T-helper 17 cell (primary cell): ENCODE data around the gene GNG12. TPM values are rescaled to one million over a fixed set of nuclear protein-coding genes. Genes with fewer than 3 reads are reported as not detected.

Experiments
- total RNA-seq, 4 donors: library from RNA in 2 of 4; stranded (reverse) in 2 of 4; gene quantifications; one replicate each; pipeline ENCODE4 v1.2.3 and lab custom pipeline; 2022 to 2026

The GNG12 gene
- total RNA-seq, 2 donors from 2014 or later, result not detected

Other genes starting within 250 kb of the GNG12 start
- gene GADD45A, start 148.3 kb downstream of the GNG12 start, total RNA-seq, result 10 to 100 TPM; 25.4 to 65.6 TPM
- not detected for gene DIRAS3, start 217.2 kb upstream of the GNG12 start, total RNA-seq